GM12878 (cell line): ENCODE measurements around the gene SIRT2. TPM values are rescaled to one million over a fixed set of nuclear protein-coding genes. Genes with fewer than 3 reads are reported as not detected.

Source experiments
- ATAC-seq: fragments of 200-7000 bp; cut with Tn5 transposase; 3 replicates; pipeline ENCODE4 v1.9.1; 2020; ENCODE audit warnings: mild to moderate bottlenecking, moderate library complexity
- BruUV-seq: library from RNA; stranded (reverse); fragments of 400-500 nt; replicated peaks from 2 replicates; lab custom pipeline; 2021; lab: Mats Ljungman, UMichigan
- CTCF ChIA-PET: fragments of 300-600 bp; sonication (Branson Sonifier 250); formaldehyde crosslinking; extraction: SDS; loops from one replicate; lab custom pipeline; 2021; ENCODE audit warnings: inconsistent platforms; lab: Yijun Ruan, JAX
- POLR2A ChIA-PET: fragments of 350-600 bp; formaldehyde crosslinking; extraction: SDS; loops from one replicate; lab custom pipeline; 2021; ENCODE audit warnings: inconsistent platforms; lab: Charles Lee
- RAD21 ChIA-PET: fragments of 300-600 bp; sonication (Branson Sonifier 250); formaldehyde crosslinking; loops from one replicate; lab custom pipeline; 2023; ENCODE audit warnings: antibody characterized with exemption; ENCODE audit not compliant: unreplicated experiment; lab: Charles Lee
- SMC1A ChIA-PET: fragments of 300-600 bp; sonication (Branson Sonifier 250); formaldehyde crosslinking; loops from one replicate; lab custom pipeline; 2023; ENCODE audit not compliant: unreplicated experiment, uncharacterized antibody; lab: Charles Lee
- DNase-seq: peaks from one replicate; pipeline ENCODE4 v3.0.0-alpha.2; 2011; ENCODE audit warnings: low read depth, low spot score
- FAIRE-seq: peaks from 3 replicates; lab custom pipeline; 2011; peaks lifted over from hg19 to GRCh38; lab: Jason Lieb, UNC
- H2AFZ ChIP-seq: 2 replicates; pipeline ENCODE4 v1.6.0; 2011; ENCODE audit warnings: low read depth, low read length, control low read depth; ENCODE audit not compliant: control insufficient read depth
- H3K27ac ChIP-seq: 2 replicates; pipeline ENCODE4 v1.5.1; 2011; ENCODE audit warnings: control low read depth; ENCODE audit not compliant: control insufficient read depth, insufficient read depth
- H3K27me3 ChIP-seq, 2 experiments: replicated peaks in 1 of 2; 2 replicates each; pipeline versions ENCODE4 v1.6.0 to v1.6.1; 2011; ENCODE audit warnings: low read length in 1 of 2; ENCODE audit not compliant: control insufficient read depth in 2 of 2, insufficient read depth in 2 of 2
- H3K36me3 ChIP-seq, 2 experiments: 2 replicates each; pipeline ENCODE4 v1.5.1; 2011; ENCODE audit warnings: low read length in 1 of 2; ENCODE audit not compliant: control insufficient read depth in 2 of 2, insufficient read depth in 2 of 2
- H3K4me1 ChIP-seq: 2 replicates; pipeline ENCODE4 v1.6.1; 2011; ENCODE audit warnings: mild to moderate bottlenecking, low read length, moderate library complexity, mixed read lengths; ENCODE audit not compliant: control insufficient read depth, insufficient read depth
- H3K4me2 ChIP-seq: 2 replicates; pipeline ENCODE4 v1.6.0; 2011; ENCODE audit warnings: control low read depth; ENCODE audit not compliant: control insufficient read depth, insufficient read depth
- H3K4me3 ChIP-seq: fragments of 200-600 bp; sonication (generic); 2 replicates; pipeline ENCODE4 v1.5.1; 2016
- H3K79me2 ChIP-seq: 2 replicates; pipeline ENCODE4 v1.6.0; 2011; ENCODE audit warnings: low read length; ENCODE audit not compliant: control insufficient read depth, insufficient read depth
- H3K9ac ChIP-seq: 2 replicates; pipeline ENCODE4 v1.8.0; 2011; ENCODE audit warnings: low read length, control low read depth, mixed read lengths; ENCODE audit not compliant: control insufficient read depth, insufficient read depth
- H3K9me3 ChIP-seq: replicated peaks from 3 replicates; pipeline ENCODE4 v1.5.1; 2011; ENCODE audit warnings: mild to moderate bottlenecking, low read length; ENCODE audit not compliant: control insufficient read depth, insufficient read depth
- H4K20me1 ChIP-seq: 2 replicates; pipeline ENCODE4 v1.6.0; 2011; ENCODE audit not compliant: control insufficient read depth, insufficient read depth
- E4F1 ChIP-seq: fragments of 450-650 bp; IDR thresholded peaks from 2 replicates; pipeline ENCODE4 v1.6.1; 2018; ENCODE audit warnings: borderline replicate concordance, mild to moderate bottlenecking; ENCODE audit not compliant: partially characterized antibody
- ETV6 ChIP-seq, 2 experiments: fragments of 450-650 bp in 1 of 2; IDR thresholded peaks in 1 of 2; conservative IDR thresholded peaks in 1 of 2; 2 replicates each; pipeline ENCODE4 v1.6.1; 2014; ENCODE audit warnings: antibody characterized with exemption in 1 of 2, borderline replicate concordance in 1 of 2, low read depth in 1 of 2, mild to moderate bottlenecking in 1 of 2, moderate library complexity in 1 of 2
- HDAC2 ChIP-seq: fragments of 200-600 bp; sonication (generic); IDR thresholded peaks from 2 replicates; pipeline ENCODE4 v1.6.1; 2017
- MEF2B ChIP-seq: fragments of 450-650 bp; IDR thresholded peaks from 2 replicates; pipeline ENCODE4 v1.6.1; 2018; ENCODE audit warnings: mild to moderate bottlenecking, moderate library complexity; ENCODE audit not compliant: partially characterized antibody, poor library complexity, severe bottlenecking
- MTA3 ChIP-seq: IDR thresholded peaks from 2 replicates; pipeline ENCODE4 v1.6.1; 2012; ENCODE audit warnings: low read length, inconsistent platforms, borderline replicate concordance
- POLR2A ChIP-seq: IDR thresholded peaks from 2 replicates; pipeline ENCODE4 v1.6.1; 2011; ENCODE audit warnings: low read depth, mild to moderate bottlenecking, low read length
- POLR2AphosphoS5 ChIP-seq: IDR thresholded peaks from 2 replicates; pipeline ENCODE4 v1.6.1; 2011; ENCODE audit warnings: mild to moderate bottlenecking, low read length, inconsistent platforms
- ZBTB11 ChIP-seq: fragments of 450-650 bp; formaldehyde crosslinking; IDR thresholded peaks from 2 replicates; pipeline ENCODE4 v1.5.0; 2022; ENCODE audit warnings: mild to moderate bottlenecking, missing genetic modification characterization
- whole genome bisulfite sequencing: methylation state at CpG from one replicate; pipeline ENCODE4 v1.1.6; 2016; ENCODE audit warnings: low lambda C conversion rate; ENCODE audit not compliant: insufficient replicate concordance, insufficient coverage; ENCODE audit errors: missing lambda C conversion rate; 5-methylcytosine and 5-hydroxymethylcytosine counted together
- in situ Hi-C: fragments of 300-500 bp; cut with MboI; formaldehyde crosslinking; loops from 9 replicates; pipeline ENCODE4 v1.14.3; 2018; ENCODE audit warnings: mixed read lengths
- intact Hi-C: fragments of 100-400 bp; cut with micrococcal nuclease; formaldehyde crosslinking; loops from one replicate; pipeline ENCODE4 v1.14.2; 2022; ENCODE audit not compliant: unreplicated experiment
- polyA plus RNA-seq, 11 experiments: library from polyadenylated mRNA; depleted of rRNA in 4 of 11; unstranded in 6 of 11; stranded (reverse) in 5 of 11; fragments of >200 nt; fragmentation: Nextera tagmentation in 4 of 11; fragmentation: Illumina TruSeq in 1 of 11; extraction: Ambion mirVana in 4 of 11; extraction: Trizol in 1 of 11; gene quantifications; 1 replicate in 1 of 11; 2 replicates in 10 of 11; pipeline versions ENCODE4 v1.2.1 to v1.2.3, GENCODE V29; 2011 to 2016; ENCODE audit warnings: inconsistent platforms in 2 of 11, missing spikeins in 2 of 11, low read depth in 1 of 11
- total RNA-seq, 4 experiments: library from RNA; depleted of rRNA in 3 of 4; stranded (reverse); fragments of >200 nt in 3 of 4; fragmentation: Illumina TruSeq in 1 of 4; extraction: Trizol in 1 of 4; gene quantifications; 2 replicates each; pipeline versions ENCODE4 v1.2.1 to v1.2.3, GENCODE V29; 2013 to 2021

The SIRT2 gene
- total and polyA plus RNA-seq, 10 of the 15 experiments (the other 5 are each of a cell fraction or from before 2014, with no cell fraction given) = 1.4 to 38.7 (median 24.1) TPM

- ChIA-PET CTCF (interaction anchor here (1.6 kb wide), 1 partner anchor 44 kb away, joined by 5 read pairs; no protein-coding TSS in a partner anchor), RAD21 (interaction anchor here (0.7 kb wide), 1 partner anchor 20 kb away, joined by 3 read pairs; no protein-coding TSS in a partner anchor), POLR2A (interaction anchor here (0.5 to 0.9 kb wide), 4 partner anchors 12 to 312 kb away, joined by 3 to 5 read pairs (median 4); no protein-coding TSS in a partner anchor), SMC1A (interaction anchor here (0.7 to 1.4 kb wide), 2 partner anchors 25 to 158 kb away, joined by 3 to 4 read pairs; no protein-coding TSS in a partner anchor)
- peaks cover 59% of the 10 kb centered on the region for H3K79me2 ChIP-seq
- H3K4me3 ChIP-seq = no peak overlapping the region
- FAIRE-seq = no peak
- no peak overlapping the region for H3K27ac ChIP-seq
- peaks cover 12% of the 10 kb centered on the region for H4K20me1 ChIP-seq
- TSS peak; percentile 8 for BruUV-seq
- H3K9ac ChIP-seq = no peak overlapping the region
- no peak overlapping the region for H2AFZ ChIP-seq
- intact Hi-C loops = no loop called here
- H3K4me2 ChIP-seq = peak overlapping the region; percentile 34
- in situ Hi-C loops = no loop called here
- no peaks in the 10 kb centered on the region for H3K27me3 ChIP-seq
- H3K9me3 ChIP-seq = no peaks in the 10 kb centered on the region
- no peak for DNase-seq
- TF ChIP-seq MEF2B (no peak), POLR2AphosphoS5 (peak; percentile 55)
- no peak for ATAC-seq
- peaks cover 26% of the 10 kb centered on the region for H3K4me1 ChIP-seq
- H3K36me3 ChIP-seq = peaks cover 41 to 67% of the 10 kb centered on the region in 2 experiments
- 74% methylated on average over 11 of the region's 11 CpGs for WGBS
Measured at GRCh38 chr19:38844093-38844686, 55.2 kb downstream of the SIRT2 start.

- intact Hi-C loops = no loop called here
- in situ Hi-C loops = no loop called here
- H3K27me3 ChIP-seq = no peaks in the 10 kb centered on the region
- peak overlapping the region; percentile 6 for H3K4me2 ChIP-seq
- peaks cover 9% of the 10 kb centered on the region for H4K20me1 ChIP-seq
- 0 out of 2 replicates have a peak overlapping the region, but pooled peaks have one; percentile 8 for H3K4me3 ChIP-seq
- H3K9me3 ChIP-seq = no peaks in the 10 kb centered on the region
- TSS peak; percentile 1 for BruUV-seq
- H2AFZ ChIP-seq = no peak overlapping the region
- ATAC-seq = no peak
- no peak for FAIRE-seq
- H3K4me1 ChIP-seq = peaks cover 26% of the 10 kb centered on the region
- ChIA-PET POLR2A (interaction anchor here (1.2 kb wide), 1 partner anchor 11 kb away, joined by 7 read pairs; the partner anchor contains the start of gene ECH1), CTCF (interaction anchor here (1.6 kb wide), 1 partner anchor 44 kb away, joined by 5 read pairs; no protein-coding TSS in a partner anchor), SMC1A (no interaction called here), RAD21 (interaction anchor here (1.6 kb wide), 1 partner anchor 12 kb away, joined by 4 read pairs; the partner anchor contains the start of gene ECH1)
- H3K27ac ChIP-seq = no peak overlapping the region; the same call in 1 of the 2 replicates
- 91% methylated on average over 9 of the region's 9 CpGs for WGBS
- H3K36me3 ChIP-seq = peaks cover 49 to 73% of the 10 kb centered on the region in 2 experiments
- H3K9ac ChIP-seq = no peak overlapping the region
- H3K79me2 ChIP-seq = peaks cover 50% of the 10 kb centered on the region
- DNase-seq = no peak
- TF ChIP-seq ZBTB11 (CRISPR knock-in tag) = no peak
- TF ChIP-seq ETV6 (conservative IDR thresholded peaks at IDR 0.05 in 1 of 2, IDR thresholded peaks at IDR 0.05 in 1 of 2; ENCODE audit: borderline replicate concordance in 1 of 2, low read depth in 1 of 2) = no peak
- no peak for TF ChIP-seq HDAC2
- no peak for TF ChIP-seq MTA3
- no peak for TF ChIP-seq E4F1
- TF ChIP-seq POLR2A = 0 out of 2 replicates have a peak, but pooled peaks have one; percentile 15
Measured at GRCh38 chr19:38843175-38843758, 56.2 kb downstream of the SIRT2 start.
